HFF-Myc (cell line): ENCODE results near the gene MOB2.

ENCODE experiments used
- DNase-seq: peaks from one replicate; pipeline ENCODE4 v3.0.0-alpha.2; 2011; ENCODE audit warnings: low read depth; ENCODE audit errors: extremely low read depth
- H3K4me3 ChIP-seq: replicated peaks from 2 replicates; pipeline ENCODE4 v1.5.1; 2011; ENCODE audit warnings: low read depth, mild to moderate bottlenecking, control low read depth, low read length
- CTCF ChIP-seq: IDR thresholded peaks from 2 replicates; pipeline ENCODE4 v1.5.1; 2012; ENCODE audit warnings: mild to moderate bottlenecking, low read depth, low read length, control low read depth; ENCODE audit errors: missing control alignments

MOB2 gene

GRCh38 chr11:1494650-1495049, 8.1 kb upstream of the MOB2 start:
- TF ChIP-seq CTCF: no peak
- H3K4me3 ChIP-seq: no peak overlapping the region
- DNase-seq: no peak

- no peak for TF ChIP-seq CTCF
- no peak for DNase-seq
- no peak overlapping the region for H3K4me3 ChIP-seq
Measured at GRCh38 chr11:1493650-1494244, 7.2 kb upstream of the MOB2 start.

- no peak for TF ChIP-seq CTCF
- no peak overlapping the region for H3K4me3 ChIP-seq
- DNase-seq: no peak
Measured at GRCh38 chr11:1491379-1491778, 4.8 kb upstream of the MOB2 start.

GRCh38 chr11:1490651-1491050, 4.1 kb upstream of the MOB2 start:
- no peak for DNase-seq
- no peak overlapping the region for H3K4me3 ChIP-seq
- TF ChIP-seq CTCF: no peak

- DNase-seq: no peak
- no peak overlapping the region for H3K4me3 ChIP-seq
- no peak for TF ChIP-seq CTCF
Measured at GRCh38 chr11:1488575-1489180, 2.1 kb upstream of the MOB2 start.

- no peak for DNase-seq
- TF ChIP-seq CTCF: no peak
- H3K4me3 ChIP-seq: no peak overlapping the region
Measured at GRCh38 chr11:1487851-1488574, 1.4 kb upstream of the MOB2 start.
